Trophoblast cell (in vitro differentiated cells and primary cell): ENCODE data around the gene PNPLA7.
A peak's percentile ranks its signal among the peaks of the same experiment; 100 is the strongest.

Experiments used
- DNase-seq, 2 donors: peaks; one replicate each; pipeline ENCODE4 v3.0.0-alpha.2; 2016
- H2AFZ ChIP-seq: 2 replicates; pipeline ENCODE4 v1.6.1; 2013; ENCODE audit warnings: low read length, moderate library complexity, mild to moderate bottlenecking; ENCODE audit not compliant: insufficient read depth, poor library complexity
- H2AK5ac ChIP-seq: 2 replicates; pipeline ENCODE4 v1.6.1; 2013; ENCODE audit warnings: mild to moderate bottlenecking, low read length
- H2BK120ac ChIP-seq: 2 replicates; pipeline ENCODE4 v1.6.1; 2013; ENCODE audit warnings: low read length, mild to moderate bottlenecking, moderate library complexity; ENCODE audit not compliant: insufficient read depth, poor library complexity
- H2BK12ac ChIP-seq: 2 replicates; pipeline ENCODE4 v1.6.1; 2013; ENCODE audit warnings: mild to moderate bottlenecking, low read length, moderate library complexity
- H2BK5ac ChIP-seq: 2 replicates; pipeline ENCODE4 v1.6.1; 2013; ENCODE audit warnings: low read length, low read depth, moderate library complexity, mild to moderate bottlenecking; ENCODE audit not compliant: poor library complexity
- H3K14ac ChIP-seq: 2 replicates; pipeline ENCODE4 v1.6.1; 2013; ENCODE audit warnings: mild to moderate bottlenecking, low read length
- H3K18ac ChIP-seq: 2 replicates; pipeline ENCODE4 v1.6.1; 2013; ENCODE audit warnings: mild to moderate bottlenecking, low read length
- H3K23ac ChIP-seq: 2 replicates; pipeline ENCODE4 v1.6.1; 2013; ENCODE audit warnings: low read length
- H3K27ac ChIP-seq: 2 replicates; pipeline ENCODE4 v1.5.1; 2013; ENCODE audit warnings: low read depth, mild to moderate bottlenecking, inconsistent platforms, low read length, moderate library complexity
- H3K27me3 ChIP-seq: 2 replicates; pipeline ENCODE4 v1.6.1; 2013; ENCODE audit warnings: inconsistent platforms, mild to moderate bottlenecking, low read length, moderate library complexity; ENCODE audit not compliant: insufficient read depth
- H3K36me3 ChIP-seq, 2 experiments: 1 replicate in 1 of 2; 2 replicates in 1 of 2; pipeline ENCODE4 v1.6.1; 2013; ENCODE audit warnings: low read length in 2 of 2, mild to moderate bottlenecking in 2 of 2, moderate library complexity in 1 of 2; ENCODE audit not compliant: insufficient read depth in 2 of 2, control insufficient read depth in 1 of 2
- H3K4ac ChIP-seq: 2 replicates; pipeline ENCODE4 v1.6.1; 2013; ENCODE audit warnings: low read depth, mild to moderate bottlenecking, low read length, moderate library complexity
- H3K4me1 ChIP-seq, 2 experiments: 1 replicate in 1 of 2; 2 replicates in 1 of 2; pipeline ENCODE4 v1.6.1; 2013; ENCODE audit warnings: low read length in 2 of 2, mild to moderate bottlenecking in 2 of 2, moderate library complexity in 1 of 2; ENCODE audit not compliant: insufficient read depth in 2 of 2, control insufficient read depth in 1 of 2
- H3K4me2 ChIP-seq: 2 replicates; pipeline ENCODE4 v1.6.1; 2013; ENCODE audit warnings: inconsistent platforms, mild to moderate bottlenecking, low read length, moderate library complexity
- H3K4me3 ChIP-seq: 2 replicates; pipeline ENCODE4 v1.5.1; 2013; ENCODE audit warnings: mild to moderate bottlenecking, low read depth, low read length, inconsistent platforms
- H3K79me1 ChIP-seq: one replicate; pipeline ENCODE4 v1.6.1; 2013; ENCODE audit warnings: low read length
- H3K79me2 ChIP-seq: 2 replicates; pipeline ENCODE4 v1.6.1; 2013; ENCODE audit warnings: low read length, mild to moderate bottlenecking; ENCODE audit not compliant: control insufficient read depth, insufficient read depth, poor library complexity
- H3K9ac ChIP-seq: 2 replicates; pipeline ENCODE4 v1.6.1; 2013; ENCODE audit warnings: mild to moderate bottlenecking, low read length
- H3K9me3 ChIP-seq: 2 replicates; pipeline ENCODE4 v1.6.1; 2013; ENCODE audit warnings: low read depth, mild to moderate bottlenecking, control low read depth, inconsistent platforms, low read length; ENCODE audit not compliant: insufficient read depth
- H4K12ac ChIP-seq: 2 replicates; pipeline ENCODE4 v1.6.1; 2013; ENCODE audit warnings: low read depth, mild to moderate bottlenecking, low read length, moderate library complexity
- H4K8ac ChIP-seq: 2 replicates; pipeline ENCODE4 v1.6.1; 2013; ENCODE audit warnings: low read depth, mild to moderate bottlenecking, low read length, moderate library complexity
- H4K91ac ChIP-seq: one replicate; pipeline ENCODE4 v1.6.1; 2013; ENCODE audit warnings: low read depth, mild to moderate bottlenecking, low read length, moderate library complexity
- WGBS: extraction: QIAGEN DNeasy Blood & Tissue Kit; methylation state at CpG from one replicate; pipeline ENCODE4 v1.1.7; 2013; ENCODE audit warnings: missing lambda C conversion rate; ENCODE audit not compliant: insufficient read length, insufficient coverage; ENCODE audit errors: extremely low coverage; 5-methylcytosine and 5-hydroxymethylcytosine counted together

PNPLA7 gene

DNA sequence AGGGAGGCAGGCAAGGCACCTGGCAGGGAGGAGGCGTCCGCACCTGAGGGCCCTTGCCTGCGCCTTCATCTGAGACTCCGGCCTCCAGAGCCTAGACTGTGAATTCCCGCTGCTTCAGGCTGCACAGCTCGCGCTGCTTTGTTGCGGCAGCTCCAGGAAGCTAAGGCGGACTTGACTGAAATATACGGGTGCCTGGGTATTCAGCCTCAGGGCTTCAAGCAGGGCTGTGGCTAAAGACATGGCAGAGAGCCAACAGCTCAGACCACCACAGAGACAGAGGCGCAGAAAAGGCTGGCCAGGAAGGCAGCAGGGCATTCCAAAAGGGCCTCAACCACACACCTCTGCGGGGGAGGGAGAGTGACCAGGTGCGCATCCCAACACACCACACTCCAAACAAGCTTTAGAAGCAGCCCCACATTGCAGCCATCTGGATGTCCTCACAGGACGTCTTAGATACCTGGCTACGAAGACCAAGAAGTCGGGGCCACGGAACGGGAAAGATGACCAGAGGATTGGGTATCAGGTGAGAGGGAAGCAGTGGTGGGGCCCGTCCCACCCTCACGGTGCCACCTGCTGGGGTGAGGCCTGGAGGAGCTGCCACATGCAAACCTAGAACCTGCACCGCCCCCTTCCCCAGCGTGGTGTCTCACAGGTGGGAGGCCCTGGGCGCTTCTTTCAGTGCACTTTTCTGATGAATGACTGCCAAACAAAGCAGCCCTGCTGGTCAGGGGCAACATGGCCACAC is 30.2 kb upstream of the PNPLA7 start:
- no peak overlapping the region for H3K27ac ChIP-seq
- no peak overlapping the region for H3K4me2 ChIP-seq
- H3K36me3 ChIP-seq, result peaks cover 42 to 47% of the 10 kb centered on the region in 2 experiments
- H3K9me3 ChIP-seq, result no peaks in the 10 kb centered on the region
- no peak overlapping the region for H3K23ac ChIP-seq
- H3K4me3 ChIP-seq, result no peak overlapping the region
- no peak overlapping the region for H3K14ac ChIP-seq
- H2BK120ac ChIP-seq, result no peak overlapping the region
- H3K27me3 ChIP-seq, result no peaks in the 10 kb centered on the region
- H3K4ac ChIP-seq, result no peak overlapping the region
- no peak overlapping the region for H3K9ac ChIP-seq
- no peak overlapping the region for H4K12ac ChIP-seq
- H3K79me2 ChIP-seq, result peaks cover 6% of the 10 kb centered on the region
- no peak overlapping the region for H3K18ac ChIP-seq
- no peak overlapping the region for H4K8ac ChIP-seq
- H3K79me1 ChIP-seq, result peaks cover 4% of the 10 kb centered on the region
- no peak overlapping the region for H2BK5ac ChIP-seq
- H2AFZ ChIP-seq, result no peak overlapping the region
- peaks cover 9 to 11% of the 10 kb centered on the region in 2 experiments for H3K4me1 ChIP-seq
- H4K91ac ChIP-seq, result no peak overlapping the region
- no CpG with 5 or more reads among the region's 23 CpGs for WGBS
- no peak overlapping the region for H2AK5ac ChIP-seq
- no peak for DNase-seq
- no peak overlapping the region for H2BK12ac ChIP-seq

DNA sequence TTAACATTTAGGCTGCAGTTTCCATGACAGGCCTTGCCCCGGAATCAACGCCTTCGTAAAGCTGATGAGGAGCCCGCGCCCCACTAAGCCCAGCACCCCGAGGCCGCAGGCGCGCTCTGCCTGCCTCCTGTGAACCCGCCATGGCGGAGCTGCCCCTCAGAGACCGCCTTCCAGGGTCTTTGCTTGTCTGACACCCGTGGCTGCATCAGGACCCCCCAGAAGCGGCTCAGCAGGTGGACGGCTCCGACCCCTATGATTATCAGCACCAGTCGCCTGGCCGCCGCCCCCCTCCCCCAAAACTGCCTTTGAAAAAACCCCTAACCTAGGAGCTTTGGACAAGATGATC is 29.0 kb upstream of the PNPLA7 start:
- no CpG with 5 or more reads among the region's 19 CpGs for WGBS
- H2AFZ ChIP-seq, result peak overlapping the region; percentile 26
- no peak overlapping the region for H2BK120ac ChIP-seq

DNA sequence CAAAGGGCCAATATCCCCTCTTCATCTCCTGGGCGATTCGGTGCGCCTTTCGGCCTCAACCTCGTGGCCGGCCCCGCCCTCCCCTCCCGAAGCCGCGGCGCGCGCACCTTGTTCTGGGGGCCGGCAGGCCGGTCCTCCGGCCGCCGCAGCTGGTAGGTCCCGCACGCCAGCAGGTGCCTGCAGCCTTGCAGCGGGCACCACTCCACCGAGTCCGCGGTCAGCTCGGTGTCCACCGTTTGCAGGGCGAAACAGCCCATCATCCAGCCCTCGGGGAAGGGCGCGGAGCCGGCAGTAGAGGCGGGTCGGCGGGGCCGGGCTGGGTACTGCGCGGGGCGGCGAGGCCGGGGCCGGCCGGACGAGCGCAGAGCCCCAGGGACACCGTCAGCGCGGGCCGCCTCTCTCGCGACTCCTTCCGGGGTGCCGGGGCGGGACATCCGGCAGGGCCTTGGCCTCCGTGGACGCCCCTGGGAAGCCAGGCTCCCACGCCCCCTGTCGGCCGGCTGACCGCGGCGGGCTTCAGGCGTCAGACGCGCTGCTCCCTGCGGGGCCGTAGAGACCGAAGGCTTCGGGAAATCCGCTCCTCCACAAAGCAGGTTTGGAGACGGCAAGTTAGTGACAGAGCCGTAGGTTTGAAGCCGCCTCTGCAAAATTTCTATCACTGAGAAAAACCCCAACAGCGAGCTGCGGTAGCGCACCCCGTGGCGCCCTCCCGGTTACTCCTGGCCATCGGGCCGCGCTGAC is 28.5 kb upstream of the PNPLA7 start, which contains the start of gene DPH7:
DPH7 (minus strand) TSS at position 408 of the 741 bp plus-strand sequence; CDS start at position 260, 148 bp downstream.
- Histone ChIP-seq H2BK5ac (no peak within 1 kb of the TSS), H3K79me1 (peaks cover 4% of the 10 kb centered on the region), H3K4me1 (peaks cover 9 to 11% of the 10 kb centered on the region in 2 experiments), H2BK120ac (peak within 1 kb of the TSS; percentile 85), H3K4me3 (peak within 1 kb of the TSS; percentile 99), H3K18ac (peak within 1 kb of the TSS; percentile 89), H4K8ac (peak within 1 kb of the TSS; percentile 98), H4K12ac (peak within 1 kb of the TSS; percentile 91), H3K4me2 (peak within 1 kb of the TSS; percentile 60), H3K36me3 (peaks cover 47 to 53% of the 10 kb centered on the region in 2 experiments), H3K14ac (peak within 1 kb of the TSS; percentile 86), H3K27ac (peak within 1 kb of the TSS; percentile 81), H3K4ac (peak within 1 kb of the TSS; percentile 53), H3K27me3 (no peaks in the 10 kb centered on the region), H3K9ac (peak within 1 kb of the TSS; percentile 93), H4K91ac (peak within 1 kb of the TSS; percentile 86), H3K79me2 (peaks cover 6% of the 10 kb centered on the region), H2AFZ (peak within 1 kb of the TSS; percentile 99), H2AK5ac (peak within 1 kb of the TSS; percentile 78), H3K23ac (no peak within 1 kb of the TSS), H2BK12ac (no peak within 1 kb of the TSS), H3K9me3 (no peaks in the 10 kb centered on the region)
- peak; percentile 94 to 99 for DNase-seq
- WGBS, result no CpG with 5 or more reads among the region's 82 CpGs

More for the DNA sequence above, 29.0 kb upstream of the PNPLA7 start:
- Histone ChIP-seq H4K8ac (peak overlapping the region; percentile 60), H2AK5ac (no peak overlapping the region), H3K4me2 (peak overlapping the region; percentile 55), H3K27ac (no peak overlapping the region), H3K36me3 (peaks cover 49 to 53% of the 10 kb centered on the region in 2 experiments), H3K4me3 (peak overlapping the region; percentile 2), H4K12ac (peak overlapping the region; percentile 40), H2BK12ac (no peak overlapping the region), H3K4me1 (peaks cover 9 to 11% of the 10 kb centered on the region in 2 experiments), H3K18ac (no peak overlapping the region), H3K27me3 (no peaks in the 10 kb centered on the region), H3K79me1 (peaks cover 4% of the 10 kb centered on the region), H4K91ac (peak overlapping the region; percentile 11), H3K9ac (no peak overlapping the region), H3K14ac (peak overlapping the region; percentile 11), H3K23ac (no peak overlapping the region), H3K4ac (no peak overlapping the region), H3K79me2 (peaks cover 6% of the 10 kb centered on the region), H3K9me3 (no peaks in the 10 kb centered on the region), H2BK5ac (no peak overlapping the region)
- DNase-seq, result no peak

DNA sequence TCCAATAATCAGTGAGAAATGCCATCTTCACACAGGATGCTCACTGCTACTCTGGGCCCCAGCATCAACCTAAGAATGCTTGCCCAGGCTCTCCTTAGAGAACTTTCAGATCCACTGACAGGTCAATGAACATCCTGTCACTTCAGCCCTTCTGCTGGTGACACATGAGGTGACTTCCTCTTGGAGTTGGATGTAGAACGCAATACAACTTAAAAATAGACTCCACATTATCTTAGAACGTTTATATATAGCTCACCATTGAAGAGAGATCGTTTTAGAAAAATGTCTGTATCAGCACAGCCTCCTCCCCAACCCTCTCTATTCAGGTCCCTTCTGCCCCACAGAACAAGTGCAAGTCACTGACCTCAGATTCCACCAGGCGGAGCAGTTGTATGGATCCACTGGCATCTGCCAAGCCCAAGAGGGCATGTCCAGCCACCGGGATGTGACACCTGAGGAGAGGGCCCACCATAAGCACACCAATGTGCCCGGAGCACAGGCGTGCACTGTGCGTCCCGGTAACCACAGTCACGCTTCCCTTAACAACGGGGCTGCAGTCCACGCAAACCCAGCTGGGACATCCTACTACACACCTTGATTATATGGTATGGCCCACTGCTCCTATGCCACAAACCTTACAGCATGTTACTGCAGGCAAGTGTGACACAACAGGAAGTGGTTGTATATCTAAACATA is 25.7 kb upstream of the PNPLA7 start:
- WGBS, result no CpG with 5 or more reads among the region's 12 CpGs

More for the DNA sequence above, 25.7 kb upstream of the PNPLA7 start:
- Histone ChIP-seq H3K23ac (no peak overlapping the region), H2BK120ac (no peak overlapping the region), H2BK12ac (no peak overlapping the region), H3K79me1 (peaks cover 4% of the 10 kb centered on the region), H4K12ac (no peak overlapping the region), H3K9ac (no peak overlapping the region), H3K4me1 (peaks cover 9 to 11% of the 10 kb centered on the region in 2 experiments), H3K27ac (no peak overlapping the region), H2BK5ac (no peak overlapping the region), H3K14ac (no peak overlapping the region), H3K36me3 (peaks cover 37% of the 10 kb centered on the region in 2 experiments), H3K18ac (no peak overlapping the region), H3K4me2 (no peak overlapping the region), H3K4me3 (no peak overlapping the region), H2AFZ (no peak overlapping the region), H3K9me3 (no peaks in the 10 kb centered on the region), H3K27me3 (no peaks in the 10 kb centered on the region), H4K8ac (no peak overlapping the region), H3K79me2 (peaks cover 6% of the 10 kb centered on the region), H4K91ac (no peak overlapping the region), H2AK5ac (no peak overlapping the region), H3K4ac (no peak overlapping the region)
- no peak for DNase-seq
